Urinary bladder (tissue), 4 donors: ENCODE results near the gene SECTM1. TPM values are rescaled to one million over a fixed set of nuclear protein-coding genes. Genes with fewer than 3 reads are reported as not detected.
"Not testable (repeated sequence)": the region's sequence is repeated elsewhere in the genome, so short reads cannot be mapped to it uniquely, and the experiment has no call there.

Experiments
- DNase-seq: peaks from one replicate; pipeline ENCODE4 v3.0.0-alpha.2; 2015; ENCODE audit errors: extremely low spot score
- H3K27ac ChIP-seq: one replicate; pipeline ENCODE4 v1.5.1; 2013; ENCODE audit warnings: low read depth, mild to moderate bottlenecking, moderate library complexity
- H3K36me3 ChIP-seq: one replicate; pipeline ENCODE4 v1.6.1; 2013; ENCODE audit warnings: mild to moderate bottlenecking, moderate library complexity; ENCODE audit not compliant: insufficient read depth
- H3K4me1 ChIP-seq: one replicate; pipeline ENCODE4 v1.6.1; 2013; ENCODE audit warnings: mild to moderate bottlenecking, moderate library complexity; ENCODE audit not compliant: insufficient read depth
- H3K4me3 ChIP-seq: one replicate; pipeline ENCODE4 v1.5.1; 2013; ENCODE audit warnings: low read depth, low read length
- WGBS: extraction: QIAGEN DNeasy Blood & Tissue Kit; methylation state at CpG from one replicate; pipeline ENCODE4 v1.1.7; 2013; 5-methylcytosine and 5-hydroxymethylcytosine counted together
- polyA plus RNA-seq: library from polyadenylated mRNA; stranded (reverse); fragments of 200-250 nt; gene quantifications from one replicate; pipeline ENCODE4 v1.2.3, GENCODE V29; 2013
- total RNA-seq: library from RNA; depleted of rRNA; stranded (reverse); fragments of >200 nt; gene quantifications from one replicate; pipeline ENCODE4 v1.2.3, GENCODE V29; 2014
- donor health status: healthy with polysubstance abuse.
- donor health status: healthy.

Gene SECTM1
- total and polyA plus RNA-seq, 2 donors: 15.9 to 19.2 TPM

- Histone ChIP-seq H3K4me1 (no peaks in the 10 kb centered on the region), H3K36me3 (no peaks in the 10 kb centered on the region), H3K4me3 (no peak overlapping the region), H3K27ac (no peak overlapping the region)
- 56% methylated on average over 9 of the region's 9 CpGs for WGBS
- DNase-seq: no peak
These were observed 14.9 kb upstream of the SECTM1 start for GRCh38 chr17:82348434-82348833.

GRCh38 chr17:82347994-82348393, 14.4 kb upstream of the SECTM1 start:
- H3K4me3 ChIP-seq, H3K36me3 ChIP-seq, H3K4me1 ChIP-seq, H3K27ac ChIP-seq, DNase-seq: not testable (repeated sequence)
- 83% methylated on average over 11 of the region's 11 CpGs for WGBS

- Histone ChIP-seq H3K4me3 (no peak overlapping the region), H3K4me1 (no peaks in the 10 kb centered on the region), H3K36me3 (no peaks in the 10 kb centered on the region), H3K27ac (no peak overlapping the region)
- DNase-seq: no peak
- WGBS: 70% methylated on average over 28 of the region's 28 CpGs
These were observed 13.1 kb upstream of the SECTM1 start for GRCh38 chr17:82346342-82347300.

- 84% methylated on average over 42 of the region's 42 CpGs for WGBS
- DNase-seq: no peak
- H3K36me3 ChIP-seq: no peaks in the 10 kb centered on the region
- H3K4me3 ChIP-seq: no peak overlapping the region
- H3K27ac ChIP-seq: no peak overlapping the region
- no peaks in the 10 kb centered on the region for H3K4me1 ChIP-seq
These were observed 11.8 kb upstream of the SECTM1 start for GRCh38 chr17:82345151-82345976.

GRCh38 chr17:82344175-82344907, 10.8 kb upstream of the SECTM1 start:
- Histone ChIP-seq H3K4me1 (no peaks in the 10 kb centered on the region), H3K27ac (no peak overlapping the region), H3K4me3 (no peak overlapping the region), H3K36me3 (no peaks in the 10 kb centered on the region)
- no peak for DNase-seq
- 77% methylated on average over 24 of the region's 24 CpGs for WGBS

- no peak for DNase-seq
- H3K4me1 ChIP-seq: no peaks in the 10 kb centered on the region
- H3K4me3 ChIP-seq: no peak overlapping the region
- 92% methylated on average over 5 of the region's 5 CpGs for WGBS
- H3K36me3 ChIP-seq: no peaks in the 10 kb centered on the region
- H3K27ac ChIP-seq: no peak overlapping the region
These were observed 10.0 kb upstream of the SECTM1 start for GRCh38 chr17:82343560-82343959.

- no peak for DNase-seq
- Histone ChIP-seq H3K4me3 (no peak overlapping the region), H3K27ac (no peak overlapping the region), H3K36me3 (no peaks in the 10 kb centered on the region), H3K4me1 (no peaks in the 10 kb centered on the region)
- 78% methylated on average over 28 of the region's 28 CpGs for WGBS
These were observed 9.0 kb upstream of the SECTM1 start for GRCh38 chr17:82342361-82343079.

- Histone ChIP-seq H3K4me1 (no peaks in the 10 kb centered on the region), H3K4me3 (peak overlapping the region; percentile 4), H3K27ac (no peak overlapping the region), H3K36me3 (no peaks in the 10 kb centered on the region)
- DNase-seq: no peak
- WGBS: 53% methylated on average over 10 of the region's 10 CpGs
These were observed 6.3 kb upstream of the SECTM1 start for GRCh38 chr17:82339634-82340580.

- no peaks in the 10 kb centered on the region for H3K36me3 ChIP-seq
- WGBS: 10% methylated on average over 29 of the region's 29 CpGs
- DNase-seq: peak; percentile 77
- no peak overlapping the region for H3K27ac ChIP-seq
- peak overlapping the region; percentile 4 for H3K4me3 ChIP-seq
- H3K4me1 ChIP-seq: no peaks in the 10 kb centered on the region
These were observed 5.5 kb upstream of the SECTM1 start for GRCh38 chr17:82338858-82339633.

- 39% methylated on average over 16 of the region's 16 CpGs for WGBS
- no peaks in the 10 kb centered on the region for H3K36me3 ChIP-seq
- peak overlapping the region; percentile 11 for H3K27ac ChIP-seq
- peak overlapping the region; percentile 34 for H3K4me3 ChIP-seq
- H3K4me1 ChIP-seq: no peaks in the 10 kb centered on the region
- no peak for DNase-seq
These were observed 1.2 kb upstream of the SECTM1 start for GRCh38 chr17:82334622-82335394.

GRCh38 chr17:82334204-82334621, 647 bp upstream of the SECTM1 start:
- 65% methylated on average over 25 of the region's 25 CpGs for WGBS
- no peak overlapping the region for H3K27ac ChIP-seq

More at GRCh38 chr17:82334204-82334621, 647 bp upstream of the SECTM1 start:
- H3K36me3 ChIP-seq: no peaks in the 10 kb centered on the region
- peak overlapping the region; percentile 65 for H3K4me3 ChIP-seq
- H3K4me1 ChIP-seq: no peaks in the 10 kb centered on the region
- no peak for DNase-seq
